Right lobe of liver (tissue), 4 donors: Measurements from ENCODE around the gene GLIS1.

Source experiments
- CTCF ChIP-seq, 4 donors: fragments of 200-600 bp in 3 of 4; fragments of 450-650 bp in 1 of 4; IDR thresholded peaks; one replicate each; pipeline versions ENCODE4 v1.5.1 to v1.8.0; 2016 to 2022; ENCODE audit warnings: antibody characterized with exemption in 4 of 4, mild to moderate bottlenecking in 2 of 4
- POLR2A ChIP-seq: fragments of 450-650 bp; IDR thresholded peaks from one replicate; pipeline ENCODE4 v1.6.1; 2017; ENCODE audit warnings: antibody characterized with exemption, mild to moderate bottlenecking
- donor health status: DM: no; HTN: no; CAD: no.
- donor health status: DM: no; HTN: no; CAD: no.
- donor health status: DM: no; HTN: yes; CAD: no.

GRCh38 chr1:53460666-53461322, 278.2 kb downstream of the GLIS1 start:
- TF ChIP-seq POLR2A = no peak
- no peak for TF ChIP-seq CTCF (IDR thresholded peaks at IDR 0.05)
